ENCODE measurements around the gene KIF24.
"Not testable (repeated sequence)": the region's sequence is repeated elsewhere in the genome, so short reads cannot be mapped to it uniquely, and the experiment has no call there.

The KIF24 gene

GRCh38 chr9:34328987-34329832 lies at the start of gene KIF24, which contains the start of gene NUDT2:
Gene KIF24 (minus strand): TSS chr9:34329268. CDS start chr9:34311346, 17,922 bp downstream.
Gene NUDT2 (plus strand): TSS chr9:34329569. CDS start chr9:34339040, 9,471 bp downstream.
- peak; percentile 100 for DNase-seq

GRCh38 chr9:34378376-34379060 lies 49.5 kb upstream of the KIF24 start:
- DNase-seq, result no peak

GRCh38 chr9:34377404-34377746 lies 48.3 kb upstream of the KIF24 start:
- no peak for DNase-seq

- peak; percentile 96 for DNase-seq
These were observed 47.7 kb upstream of the KIF24 start, which contains the start of gene MYORG for GRCh38 chr9:34376596-34377403. Gene MYORG (minus strand): TSS chr9:34376898. CDS start chr9:34372943, 3,955 bp downstream.

- peak; percentile 67 for DNase-seq
These were observed 47.0 kb upstream of the KIF24 start for GRCh38 chr9:34375901-34376595.

GRCh38 chr9:34374905-34375552 lies 46.0 kb upstream of the KIF24 start:
- peak; percentile 97 for DNase-seq

- no peak for DNase-seq
These were observed 45.3 kb upstream of the KIF24 start for GRCh38 chr9:34374339-34374738.

DNA sequence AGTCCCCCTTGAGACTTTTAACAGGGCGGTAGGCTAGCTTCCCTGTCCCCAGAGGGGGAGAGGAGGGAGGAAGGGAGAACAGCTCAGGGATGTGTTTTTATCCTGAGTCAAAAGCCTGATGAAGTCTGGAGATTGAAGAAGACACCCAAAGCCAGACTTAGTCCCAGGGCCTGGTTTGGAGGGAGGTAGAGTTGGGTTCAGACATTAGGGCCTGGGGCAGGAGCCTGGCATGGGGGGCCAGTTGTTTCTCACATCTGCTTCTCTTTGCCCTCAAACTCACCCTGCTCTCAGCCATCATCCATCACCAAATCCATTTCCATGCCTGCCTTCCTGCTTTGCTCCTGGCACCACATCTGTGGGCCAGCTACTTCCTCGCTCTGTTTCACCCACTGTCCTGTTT lies 44.7 kb upstream of the KIF24 start:
- no peak for DNase-seq

- no peak for DNase-seq
These were observed 43.5 kb upstream of the KIF24 start for GRCh38 chr9:34372467-34373011.

DNA sequence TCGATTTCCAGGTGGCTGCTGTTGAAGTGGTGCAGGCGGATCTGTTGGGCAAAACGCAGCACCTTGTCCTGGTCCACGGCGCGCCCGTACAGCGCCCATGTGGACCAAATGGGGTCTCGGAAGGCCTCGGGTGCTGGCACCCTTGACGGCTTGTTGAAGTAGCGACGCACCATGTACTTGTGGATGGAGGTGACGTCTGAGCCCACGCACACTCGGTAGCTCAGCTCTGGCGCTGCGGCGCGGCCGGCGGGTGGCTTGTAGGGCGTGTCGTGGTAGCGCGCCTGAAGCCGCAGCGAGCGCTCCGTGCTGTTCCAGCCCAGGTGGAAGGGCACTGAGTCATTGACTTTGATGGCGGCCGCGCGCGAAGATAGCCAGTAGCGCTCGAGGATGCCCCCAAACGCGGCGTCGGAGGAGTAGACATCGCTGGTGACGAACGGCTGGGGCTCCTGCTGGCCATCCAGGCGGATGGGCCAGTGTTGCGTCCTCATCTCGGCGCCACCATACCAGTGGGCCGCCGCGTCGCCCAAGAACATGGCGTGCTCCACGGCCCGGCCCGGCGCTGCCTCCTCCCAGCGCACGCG lies 42.9 kb upstream of the KIF24 start:
- DNase-seq, result no peak

DNA sequence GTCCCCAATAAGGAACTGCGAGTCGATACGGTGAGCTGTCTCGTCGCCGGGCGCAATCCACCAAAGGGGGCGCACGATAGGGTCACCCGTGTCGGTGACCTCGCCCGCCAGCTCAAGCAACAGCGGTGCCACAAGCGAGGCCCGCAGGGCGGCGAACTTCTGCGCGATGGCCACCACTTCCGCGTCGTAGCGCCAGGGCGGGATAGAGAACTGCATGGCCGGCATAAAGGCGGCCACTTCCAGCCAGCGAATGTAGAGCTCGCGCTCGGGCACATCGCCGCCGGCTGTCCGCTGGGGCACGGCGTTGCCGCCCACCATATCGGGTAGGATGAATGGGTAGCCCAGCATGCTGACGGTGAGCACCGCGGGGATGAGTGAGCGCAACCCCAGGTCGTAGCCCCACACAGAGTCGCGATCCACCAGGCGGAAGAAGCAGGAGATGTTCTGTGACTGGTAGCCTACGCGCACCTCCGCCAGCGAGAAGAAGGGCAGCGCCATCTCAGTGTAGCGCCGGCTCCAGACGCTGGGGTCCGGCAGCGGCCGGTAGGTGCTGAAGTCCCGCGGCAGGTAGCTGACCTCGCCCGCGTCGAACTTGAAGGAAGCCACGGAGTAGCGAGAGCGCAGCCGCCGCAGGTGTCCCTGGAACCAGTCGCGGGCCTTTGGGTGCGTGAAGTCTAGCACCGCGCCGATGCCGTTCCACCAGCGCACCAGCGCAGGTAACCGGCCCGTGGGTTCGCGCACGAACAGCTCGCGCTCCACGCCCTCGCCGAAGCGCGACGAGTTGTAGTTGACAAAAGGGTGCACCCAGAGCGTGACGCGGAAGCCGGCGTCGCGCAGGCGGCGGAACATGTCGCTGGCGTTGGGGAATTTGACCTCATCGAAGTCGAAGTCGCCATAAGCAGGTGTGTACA lies 42.2 kb upstream of the KIF24 start:
- DNase-seq, result no peak

GRCh38 chr9:34370335-34370969 lies 41.4 kb upstream of the KIF24 start:
- DNase-seq, result no peak

GRCh38 chr9:34369636-34370035 lies 40.6 kb upstream of the KIF24 start:
- DNase-seq, result no peak

- DNase-seq, result not testable (repeated sequence)
These were observed 39.7 kb upstream of the KIF24 start for GRCh38 chr9:34368796-34369195.

DNA sequence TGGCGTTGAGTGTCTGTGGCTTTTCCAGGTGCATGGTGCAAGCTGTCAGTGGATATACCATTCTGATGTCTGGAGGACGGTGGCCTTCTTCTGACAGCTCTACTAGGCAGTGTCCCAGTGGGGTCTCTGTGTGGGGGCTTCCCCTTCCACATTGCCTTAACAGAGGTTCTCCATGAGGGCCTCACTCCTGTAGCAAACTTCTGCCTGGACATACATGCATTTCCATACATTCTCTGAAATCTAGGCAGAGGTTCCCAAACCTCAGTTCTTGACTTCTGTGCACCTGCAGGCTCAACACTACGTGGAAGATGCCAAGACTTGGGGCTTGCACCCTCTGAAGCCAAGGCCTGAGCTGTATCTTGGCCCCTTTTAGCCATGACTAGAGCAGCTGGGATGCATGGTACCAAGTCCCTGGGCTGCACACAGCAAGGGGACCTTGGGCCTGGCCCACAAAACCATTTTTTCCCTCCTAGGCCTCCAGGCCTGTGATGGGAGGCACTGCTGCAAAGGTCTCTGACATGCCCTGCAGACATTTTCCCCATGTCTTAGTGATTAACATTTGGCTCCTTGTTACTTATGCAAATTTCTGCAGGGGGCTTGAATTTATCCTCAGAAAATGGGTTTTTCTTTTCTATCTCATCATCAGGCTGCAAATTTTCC lies 38.8 kb upstream of the KIF24 start:
- not testable (repeated sequence) for DNase-seq

DNA sequence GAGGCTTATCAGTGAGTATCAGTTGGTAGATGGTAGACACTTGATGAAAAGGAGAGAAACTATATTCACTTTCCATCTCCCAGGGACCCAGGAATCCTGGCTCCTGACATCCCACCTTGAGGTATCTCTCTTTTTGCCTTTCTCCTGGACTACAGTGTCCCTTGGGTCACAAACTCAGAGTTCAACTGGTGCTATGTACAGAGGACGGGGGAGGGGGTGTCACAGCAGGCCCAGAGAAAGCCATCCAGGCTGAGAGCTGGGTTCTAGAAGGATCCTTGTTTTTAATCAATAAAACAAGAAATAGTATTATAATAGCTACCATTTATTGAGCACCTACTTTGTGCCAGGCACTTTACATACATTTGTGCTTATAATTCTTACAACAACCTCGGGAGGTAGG lies 37.3 kb upstream of the KIF24 start:
- no peak for DNase-seq

DNA sequence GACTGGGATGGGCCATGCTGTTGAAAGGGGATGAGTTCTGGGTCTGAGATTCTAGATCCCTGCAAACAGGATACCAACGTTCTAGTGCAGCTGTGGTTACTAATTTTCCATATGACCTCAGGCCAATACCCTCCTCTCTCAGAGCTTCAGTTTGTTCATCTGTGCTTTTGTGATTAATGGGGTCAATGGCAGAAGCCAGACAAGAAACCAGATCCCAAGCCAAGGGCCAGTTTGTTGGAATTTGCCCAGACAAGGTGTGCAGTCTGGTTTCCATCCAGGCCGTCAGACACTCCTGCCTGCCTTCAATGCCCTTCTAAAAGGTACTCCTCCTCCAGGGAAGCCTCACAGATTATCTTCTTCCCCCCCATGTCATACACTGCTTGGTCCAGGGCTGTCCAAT lies 36.2 kb upstream of the KIF24 start:
- DNase-seq, result no peak

GRCh38 chr9:34363619-34364351 lies 34.7 kb upstream of the KIF24 start:
- DNase-seq, result peak; percentile 52
